ENCODE data around the gene HNRNPUL2.

HNRNPUL2 gene

GRCh38 chr11:62689421-62690183, 37.7 kb downstream of the HNRNPUL2 start, which contains the start of gene LRRN4CL:
Gene LRRN4CL (minus strand): TSS chr11:62689530. CDS start chr11:62688508, 1,022 bp downstream.
- H3K27ac ChIP-seq: peak within 1 kb of the TSS; percentile 70
- CTCF ChIA-PET: interaction anchor here (0.6 to 1.9 kb wide), 3 partner anchors 9 to 97 kb away, joined by 3 to 8 read pairs (median 3); no protein-coding TSS in a partner anchor
- POLR2A ChIA-PET (ENCODE audit: low non-redundant PET): interaction anchor here (0.7 to 1.1 kb wide), 2 partner anchors 44 to 166 kb away, joined by 3 to 4 read pairs; no protein-coding TSS in a partner anchor

GRCh38 chr11:62688491-62688890, 38.8 kb downstream of the HNRNPUL2 start:
- ChIA-PET CTCF (no interaction called here), POLR2A (ENCODE audit: low non-redundant PET) (no interaction called here)

More at GRCh38 chr11:62689421-62690183, 37.7 kb downstream of the HNRNPUL2 start, which contains the start of gene LRRN4CL:
- TF ChIP-seq, protein P1, sequence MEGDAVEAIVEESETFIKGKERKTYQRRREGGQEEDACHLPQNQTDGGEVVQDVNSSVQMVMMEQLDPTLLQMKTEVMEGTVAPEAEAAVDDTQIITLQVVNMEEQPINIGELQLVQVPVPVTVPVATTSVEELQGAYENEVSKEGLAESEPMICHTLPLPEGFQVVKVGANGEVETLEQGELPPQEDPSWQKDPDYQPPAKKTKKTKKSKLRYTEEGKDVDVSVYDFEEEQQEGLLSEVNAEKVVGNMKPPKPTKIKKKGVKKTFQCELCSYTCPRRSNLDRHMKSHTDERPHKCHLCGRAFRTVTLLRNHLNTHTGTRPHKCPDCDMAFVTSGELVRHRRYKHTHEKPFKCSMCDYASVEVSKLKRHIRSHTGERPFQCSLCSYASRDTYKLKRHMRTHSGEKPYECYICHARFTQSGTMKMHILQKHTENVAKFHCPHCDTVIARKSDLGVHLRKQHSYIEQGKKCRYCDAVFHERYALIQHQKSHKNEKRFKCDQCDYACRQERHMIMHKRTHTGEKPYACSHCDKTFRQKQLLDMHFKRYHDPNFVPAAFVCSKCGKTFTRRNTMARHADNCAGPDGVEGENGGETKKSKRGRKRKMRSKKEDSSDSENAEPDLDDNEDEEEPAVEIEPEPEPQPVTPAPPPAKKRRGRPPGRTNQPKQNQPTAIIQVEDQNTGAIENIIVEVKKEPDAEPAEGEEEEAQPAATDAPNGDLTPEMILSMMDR (conservative IDR thresholded peaks at IDR 0.05; ENCODE audit: low read depth): no peak
- DNase-seq (ENCODE audit: low spot score): peak; percentile 61

DNA sequence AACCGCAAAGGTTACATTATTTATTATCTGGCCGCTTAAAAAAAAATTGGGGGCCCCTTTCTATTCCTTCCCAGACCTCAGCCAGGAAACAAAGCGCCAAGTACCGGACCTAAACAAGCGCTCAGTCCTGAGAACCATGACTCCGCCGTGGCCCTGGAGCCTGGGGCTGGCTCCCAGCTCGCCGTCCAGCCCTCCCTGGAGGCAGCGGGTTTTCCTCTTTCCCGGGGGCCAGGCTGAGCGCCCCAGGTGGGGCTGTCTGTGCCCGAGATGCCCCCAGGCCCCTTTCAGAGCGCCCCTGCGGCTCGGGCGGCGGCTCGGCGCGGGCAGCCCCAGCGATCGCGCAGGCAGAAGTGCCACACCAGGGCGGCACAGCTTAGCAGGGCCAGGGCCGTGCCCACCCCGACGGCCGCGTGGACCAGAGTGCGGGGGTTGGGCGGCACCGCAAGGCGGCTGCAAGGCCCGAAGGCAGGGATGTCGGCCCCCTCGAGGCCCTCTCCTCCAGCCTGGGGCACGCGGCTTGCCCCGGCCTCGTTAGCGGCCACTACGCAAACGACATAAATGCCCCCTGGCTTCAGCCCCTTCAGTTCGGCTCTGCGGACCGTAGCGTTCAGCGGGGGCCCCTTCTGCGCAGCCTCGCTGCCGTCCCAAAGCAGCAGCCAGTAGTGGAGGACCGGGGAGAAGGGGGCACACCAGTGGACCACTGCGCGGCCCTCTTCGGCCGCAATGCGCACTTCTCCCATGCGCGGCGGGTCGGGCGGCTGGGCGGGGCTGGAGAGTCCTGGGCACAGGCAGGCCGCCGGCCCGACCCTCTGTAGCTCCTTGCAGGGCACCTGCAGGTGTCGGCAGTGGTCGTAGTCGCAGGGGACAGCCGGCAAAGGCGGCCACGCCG, 39.5 kb downstream of the HNRNPUL2 start:
- TF ChIP-seq, protein P1 (conservative IDR thresholded peaks at IDR 0.05; ENCODE audit: low read depth): no peak
- CTCF ChIA-PET: interaction anchor here (0.6 kb wide), 1 partner anchor 38 kb away, joined by 3 read pairs; no protein-coding TSS in a partner anchor
- DNase-seq (ENCODE audit: low spot score): no peak
- no peak overlapping the region for H3K27ac ChIP-seq
- POLR2A ChIA-PET (ENCODE audit: low non-redundant PET): no interaction called here

More at GRCh38 chr11:62688491-62688890, 38.8 kb downstream of the HNRNPUL2 start:
- TF ChIP-seq, protein P1 (conservative IDR thresholded peaks at IDR 0.05; ENCODE audit: low read depth): no peak
- DNase-seq (ENCODE audit: low spot score): no peak
- H3K27ac ChIP-seq: no peak overlapping the region

DNA sequence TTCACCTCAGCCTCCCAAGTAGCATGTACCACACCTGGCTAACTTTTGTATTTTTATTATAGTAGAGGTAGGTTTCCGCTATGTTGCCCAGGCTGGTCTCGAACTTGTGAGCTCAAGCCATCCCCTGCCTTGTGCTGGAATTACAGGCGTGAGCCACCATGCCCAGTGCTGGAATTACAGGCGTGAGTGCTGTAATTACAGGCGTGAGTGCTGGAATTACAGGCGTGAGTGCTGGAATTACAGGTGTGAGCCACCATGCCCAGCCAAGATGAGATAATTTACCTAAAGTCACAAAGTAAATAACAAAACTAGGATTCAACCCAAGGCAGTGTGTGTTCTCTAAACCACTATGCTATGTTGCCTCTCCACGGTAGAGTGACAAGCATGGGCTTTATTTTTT, 44.7 kb downstream of the HNRNPUL2 start:
- ChIA-PET CTCF (interaction anchor here (2.5 kb wide), 1 partner anchor 12 kb away, joined by 17 read pairs; no protein-coding TSS in a partner anchor), POLR2A (ENCODE audit: low non-redundant PET) (no interaction called here)
- DNase-seq (ENCODE audit: low spot score): no peak
- TF ChIP-seq, protein P1 (conservative IDR thresholded peaks at IDR 0.05; ENCODE audit: low read depth): no peak
- no peak overlapping the region for H3K27ac ChIP-seq

DNA sequence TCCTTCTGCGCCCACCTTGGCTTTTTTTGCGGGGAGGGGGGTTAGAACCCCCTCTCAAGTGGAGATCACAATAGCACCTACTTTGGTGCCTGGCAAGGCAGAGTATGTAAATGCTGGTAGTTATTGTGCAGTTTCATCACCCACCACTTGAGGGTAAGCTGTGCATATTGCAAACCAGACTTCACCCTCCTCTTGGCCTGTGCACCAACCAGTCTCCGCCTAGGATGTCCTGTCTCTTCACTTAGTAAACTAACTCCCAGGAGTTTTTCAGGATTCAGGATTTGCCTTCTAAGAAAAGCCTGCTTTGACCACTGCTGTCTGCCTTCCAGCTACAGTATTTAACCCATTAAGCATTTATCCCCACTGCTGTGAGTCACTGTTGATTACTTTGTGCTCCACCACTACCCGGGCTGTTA, 46.4 kb downstream of the HNRNPUL2 start:
- POLR2A ChIA-PET (ENCODE audit: low non-redundant PET): interaction anchor here (0.5 to 1.1 kb wide), 4 partner anchors 11 to 80 kb away, joined by 4 to 8 read pairs (median 6); no protein-coding TSS in a partner anchor
- DNase-seq (ENCODE audit: low spot score): peak; percentile 69
- peak overlapping the region; percentile 88 for H3K27ac ChIP-seq
- TF ChIP-seq, protein P1 (conservative IDR thresholded peaks at IDR 0.05; ENCODE audit: low read depth): peak; percentile 71
- CTCF ChIA-PET: interaction anchor here (0.6 to 2.5 kb wide), 9 partner anchors 8 to 538 kb away, joined by 3 to 17 read pairs (median 6); partner anchors contain the start of genes HNRNPUL2, LRRN4CL and TTC9C
